Measurements from ENCODE around the gene TMEM234. TPM values are rescaled to one million over a fixed set of nuclear protein-coding genes. Genes with fewer than 3 reads are reported as not detected.

TMEM234 gene
- total and polyA plus RNA-seq, 2 of the 4 experiments (the other 2 are of a cell fraction): 10.8 to 22.7 TPM

DNA sequence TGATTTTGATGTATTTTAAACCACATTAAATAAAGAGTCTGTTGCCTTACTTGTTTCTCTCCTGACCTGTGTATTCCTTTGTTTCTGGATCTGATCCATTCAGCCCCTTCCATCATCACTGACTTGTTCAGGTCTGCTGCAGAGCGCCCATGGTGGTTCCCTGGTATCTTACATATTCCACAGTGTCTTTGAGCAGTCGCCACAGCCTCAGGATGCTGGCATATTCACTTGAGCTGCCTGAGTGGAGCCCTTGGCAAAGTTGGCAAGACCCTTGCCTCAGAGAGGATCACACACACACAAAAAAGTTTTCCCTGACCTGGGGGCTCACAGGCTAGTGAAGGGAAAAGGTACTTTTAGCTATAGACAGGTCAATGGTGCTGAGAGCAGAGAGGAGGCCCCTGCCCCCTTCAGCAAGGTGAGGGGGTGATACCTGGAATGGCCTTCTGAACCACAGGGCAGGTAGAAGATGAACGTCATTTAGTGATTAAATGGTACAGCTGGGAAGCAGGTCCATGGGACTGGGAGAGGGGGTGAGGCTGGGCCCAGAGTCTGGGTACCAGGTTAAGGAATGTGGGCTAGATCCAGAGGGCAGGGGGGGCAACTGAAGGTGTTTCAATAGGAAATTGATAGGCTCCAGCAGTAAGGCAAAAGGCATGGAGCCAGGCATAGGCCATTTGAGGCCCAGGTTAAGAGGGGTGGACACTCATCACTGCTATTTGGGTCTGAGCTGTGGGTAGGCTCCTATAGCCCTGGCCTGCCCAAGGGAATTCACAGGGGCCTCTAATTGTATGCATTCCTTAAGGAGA, 23.7 kb downstream of the TMEM234 start:
- in situ Hi-C loops (cut with MboI; ENCODE audit: low sequenced_read_pairs) (no loop called here), dilution Hi-C loops (cut with HindIII; ENCODE audit: low sequenced_read_pairs, unreplicated experiment) (no loop called here), intact Hi-C loops (cut with micrococcal nuclease) (no loop called here)
- Histone ChIP-seq H4K20me1 (ENCODE audit: insufficient read depth, low read length) (0 out of 2 replicates have a peak, but pooled peaks cover 11% of the 10 kb centered on the region), H4K91ac (ENCODE audit: insufficient read depth, low read depth, low read length) (no peak overlapping the region), H4K8ac (ENCODE audit: low read depth in 2 of 2, low read length in 2 of 2) (no peak overlapping the region), H2BK15ac (ENCODE audit: low read depth, low read length) (no peak overlapping the region), H2AK9ac (replicated peaks; ENCODE audit: low read depth, low read length, poor library complexity) (no peak overlapping the region), H3K14ac (replicated peaks; ENCODE audit: low read depth, low read length) (no peak overlapping the region), H3K18ac (ENCODE audit: low read depth, low read length) (no peak overlapping the region), H3K23ac (ENCODE audit: low read depth, low read length) (no peak overlapping the region), H3K9me3 (ENCODE audit: control insufficient read depth, insufficient read depth, low read length) (no peaks in the 10 kb centered on the region), H3K9me1 (ENCODE audit: insufficient read depth, low read length) (peaks cover 16% of the 10 kb centered on the region; the same call in 1 of the 2 replicates), H3K27me3 (ENCODE audit: control insufficient read depth, insufficient read depth, low read length) (no peaks in the 10 kb centered on the region), H3K56ac (ENCODE audit: extremely low read depth, insufficient read depth, low read length) (no peak overlapping the region), H3K4ac (ENCODE audit: low read depth, low read length) (no peak overlapping the region), H3K4me1 (ENCODE audit: control insufficient read depth, insufficient read depth, low read length) (peaks cover 31% of the 10 kb centered on the region), H2BK120ac (ENCODE audit: low read depth, low read length) (no peak overlapping the region), H2AK5ac (ENCODE audit: low read depth, low read length) (no peak overlapping the region), H3K4me3 (ENCODE audit: insufficient read depth, low read depth, low read length) (no peak overlapping the region), H3K27ac (ENCODE audit: insufficient read depth, low read length) (no peak overlapping the region), H3K9ac (ENCODE audit: low read depth, low read length) (no peak overlapping the region), H2BK20ac (ENCODE audit: low read depth, low read length) (no peak overlapping the region), H3K4me2 (ENCODE audit: low read depth, low read length) (no peak overlapping the region), H3K79me1 (ENCODE audit: low read depth in 1 of 2, low read length in 2 of 2) (peaks cover 9 to 59% of the 10 kb centered on the region in 2 experiments; a peak in 3 of 4 replicates), H2BK5ac (ENCODE audit: low read depth, low read length, poor library complexity, severe bottlenecking) (no peak overlapping the region), H3K36me3 (ENCODE audit: control insufficient read depth, insufficient read depth, low read length) (peaks cover 47% of the 10 kb centered on the region), H2AFZ (replicated peaks; ENCODE audit: low read length, poor library complexity) (no peak overlapping the region), H4K5ac (ENCODE audit: low read depth, low read length) (no peak overlapping the region)
- WGBS, 2 experiments (ENCODE audit: extremely low coverage in 2 of 2, insufficient read length in 1 of 2): 57% methylated on average over 1 of the region's 3 CpGs; no CpG with 5 or more reads in 1 of the 2 experiments
- ATAC-seq (ENCODE audit: low read depth) (no peak), DNase-seq (no peak)
- no TSS peak for BruUV-seq (replicated peaks)
- TF ChIP-seq POLR2A (IDR thresholded peaks at IDR 0.05; ENCODE audit: low read depth, low read length) (no peak), MAFK (IDR thresholded peaks at IDR 0.05; ENCODE audit: low read depth, low read length) (no peak), MXI1 (IDR thresholded peaks at IDR 0.05; ENCODE audit: borderline replicate concordance, low read depth, low read length) (no peak), SMC3 (IDR thresholded peaks at IDR 0.05; ENCODE audit: low read depth, low read length) (no peak), RFX5 (IDR thresholded peaks at IDR 0.05; ENCODE audit: low read depth, low read length) (no peak), RCOR1 (IDR thresholded peaks at IDR 0.05; ENCODE audit: insufficient replicate concordance, low read length) (no peak), CHD1 (IDR thresholded peaks at IDR 0.05; ENCODE audit: low read depth, low read length) (no peak), NFE2L2 (IDR thresholded peaks at IDR 0.05; ENCODE audit: low read depth, low read length) (no peak), BHLHE40 (IDR thresholded peaks at IDR 0.05; ENCODE audit: low read depth, low read length) (no peak), RAD21 (IDR thresholded peaks at IDR 0.05; ENCODE audit: low read length) (no peak), FOS (IDR thresholded peaks at IDR 0.05; ENCODE audit: low read depth, low read length) (no peak)
- TF ChIP-seq, protein P1, sequence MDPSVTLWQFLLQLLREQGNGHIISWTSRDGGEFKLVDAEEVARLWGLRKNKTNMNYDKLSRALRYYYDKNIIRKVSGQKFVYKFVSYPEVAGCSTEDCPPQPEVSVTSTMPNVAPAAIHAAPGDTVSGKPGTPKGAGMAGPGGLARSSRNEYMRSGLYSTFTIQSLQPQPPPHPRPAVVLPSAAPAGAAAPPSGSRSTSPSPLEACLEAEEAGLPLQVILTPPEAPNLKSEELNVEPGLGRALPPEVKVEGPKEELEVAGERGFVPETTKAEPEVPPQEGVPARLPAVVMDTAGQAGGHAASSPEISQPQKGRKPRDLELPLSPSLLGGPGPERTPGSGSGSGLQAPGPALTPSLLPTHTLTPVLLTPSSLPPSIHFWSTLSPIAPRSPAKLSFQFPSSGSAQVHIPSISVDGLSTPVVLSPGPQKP (IDR thresholded peaks at IDR 0.05; ENCODE audit: borderline replicate concordance, low read depth, low read length): no peak
- POLR2A ChIA-PET (ENCODE audit: unreplicated experiment): interaction anchor here (0.5 to 1.0 kb wide), 2 partner anchors 15 to 82 kb away, joined by 3 to 4 read pairs; no protein-coding TSS in a partner anchor
- CTCF ChIA-PET: interaction anchor here (0.9 kb wide), 1 partner anchor 184 kb away, joined by 3 read pairs; no protein-coding TSS in a partner anchor
